Cardiac muscle cell (in vitro differentiated cells and primary cell): ENCODE measurements around the gene MAPT. TPM values are rescaled to one million over a fixed set of nuclear protein-coding genes. Genes with fewer than 3 reads are reported as not detected.
A peak's percentile ranks its signal among the peaks of the same experiment; 100 is the strongest.

Source experiments
- DNase-seq, 2 donors: peaks; one replicate each; pipeline versions ENCODE4 v3.0.0 to v3.0.0-alpha.2; 2010 to 2017; ENCODE audit warnings: low read depth in 1 of 2, low spot score in 1 of 2
- H3K27ac ChIP-seq: fragments of 200-600 bp; sonication (generic); 2 replicates; pipeline ENCODE4 v1.5.1; 2016
- H3K27me3 ChIP-seq: fragments of 200-600 bp; sonication (generic); 2 replicates; pipeline ENCODE4 v1.6.0; 2016; ENCODE audit warnings: control low read depth
- H3K36me3 ChIP-seq: fragments of 200-600 bp; sonication (generic); 2 replicates; pipeline ENCODE4 v1.5.1; 2016; ENCODE audit warnings: control low read depth
- H3K4me1 ChIP-seq: fragments of 200-600 bp; sonication (generic); 2 replicates; pipeline ENCODE4 v1.8.1; 2017; ENCODE audit warnings: low read depth, mild to moderate bottlenecking, mixed run types
- H3K4me3 ChIP-seq: fragments of 200-600 bp; sonication (generic); 2 replicates; pipeline ENCODE4 v1.5.1; 2016; ENCODE audit warnings: mild to moderate bottlenecking
- H3K9me3 ChIP-seq: fragments of 200-600 bp; sonication (generic); 2 replicates; pipeline ENCODE4 v1.5.1; 2017; ENCODE audit warnings: low read depth, mild to moderate bottlenecking, control low read depth
- polyA plus RNA-seq: library from polyadenylated mRNA; unstranded; fragments of >200 nt; fragmentation: Nextera tagmentation; extraction: Ambion mirVana; gene quantifications from 2 replicates; pipeline ENCODE4 v1.2.1, GENCODE V29; 2016
- total RNA-seq: library from RNA; depleted of rRNA; stranded (reverse); fragments of >200 nt; gene quantifications from 2 replicates; pipeline ENCODE4 v1.2.3, GENCODE V29; 2016
- TF ChIP-seq, protein P1 (sequence below): IDR thresholded peaks from 2 replicates; pipeline ENCODE4 v1.5.1; 2012; ENCODE audit warnings: low read depth, mild to moderate bottlenecking, low read length

Gene MAPT
- total and polyA plus RNA-seq, 2 experiments from 2014 or later = 1.3 to 1.9 TPM

DNA sequence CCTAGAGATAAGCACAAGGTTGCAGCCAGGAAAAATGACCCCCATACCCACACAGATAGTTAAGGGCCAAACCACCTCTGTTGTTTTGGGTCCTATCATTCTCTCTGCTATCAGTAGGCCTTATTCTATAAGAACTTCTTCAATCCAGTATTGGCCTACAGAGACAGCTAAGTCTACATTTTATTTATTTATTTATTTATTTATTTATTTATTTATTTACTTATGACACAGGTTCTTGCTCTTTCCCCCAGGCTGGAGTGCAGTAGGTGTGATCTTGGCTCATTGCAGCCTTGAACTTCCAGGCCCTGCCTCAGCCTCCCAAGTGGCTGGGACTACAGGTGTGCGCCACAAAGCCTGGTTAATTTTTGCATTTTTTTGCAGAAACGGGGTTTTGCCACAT is 7.5 kb upstream of the MAPT start:
- TF ChIP-seq, protein P1, sequence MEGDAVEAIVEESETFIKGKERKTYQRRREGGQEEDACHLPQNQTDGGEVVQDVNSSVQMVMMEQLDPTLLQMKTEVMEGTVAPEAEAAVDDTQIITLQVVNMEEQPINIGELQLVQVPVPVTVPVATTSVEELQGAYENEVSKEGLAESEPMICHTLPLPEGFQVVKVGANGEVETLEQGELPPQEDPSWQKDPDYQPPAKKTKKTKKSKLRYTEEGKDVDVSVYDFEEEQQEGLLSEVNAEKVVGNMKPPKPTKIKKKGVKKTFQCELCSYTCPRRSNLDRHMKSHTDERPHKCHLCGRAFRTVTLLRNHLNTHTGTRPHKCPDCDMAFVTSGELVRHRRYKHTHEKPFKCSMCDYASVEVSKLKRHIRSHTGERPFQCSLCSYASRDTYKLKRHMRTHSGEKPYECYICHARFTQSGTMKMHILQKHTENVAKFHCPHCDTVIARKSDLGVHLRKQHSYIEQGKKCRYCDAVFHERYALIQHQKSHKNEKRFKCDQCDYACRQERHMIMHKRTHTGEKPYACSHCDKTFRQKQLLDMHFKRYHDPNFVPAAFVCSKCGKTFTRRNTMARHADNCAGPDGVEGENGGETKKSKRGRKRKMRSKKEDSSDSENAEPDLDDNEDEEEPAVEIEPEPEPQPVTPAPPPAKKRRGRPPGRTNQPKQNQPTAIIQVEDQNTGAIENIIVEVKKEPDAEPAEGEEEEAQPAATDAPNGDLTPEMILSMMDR = no peak
- Histone ChIP-seq H3K27me3 (peaks cover 13% of the 10 kb centered on the region), H3K9me3 (no peaks in the 10 kb centered on the region), H3K27ac (no peak overlapping the region), H3K36me3 (no peaks in the 10 kb centered on the region), H3K4me1 (no peaks in the 10 kb centered on the region), H3K4me3 (no peak overlapping the region)
- no peak for DNase-seq

DNA sequence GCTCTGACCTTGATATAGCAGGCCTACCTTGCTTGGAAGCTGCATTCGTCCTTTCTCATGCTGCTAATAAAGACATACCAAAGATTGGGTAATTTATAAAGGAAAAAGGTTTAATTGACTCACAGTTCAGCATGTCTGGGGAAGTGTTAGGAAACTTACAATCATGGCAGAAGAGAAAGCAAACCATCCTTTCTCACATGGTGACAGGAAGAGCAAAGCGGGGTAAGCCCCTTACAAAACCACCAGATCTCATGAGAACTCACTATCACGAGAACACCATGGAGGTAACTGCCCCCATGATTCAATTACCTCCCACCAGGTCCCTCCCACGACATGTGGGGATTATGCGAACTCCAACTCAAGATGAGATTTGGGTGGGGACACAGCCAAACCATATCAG is 6.0 kb upstream of the MAPT start:
- Histone ChIP-seq H3K9me3 (no peaks in the 10 kb centered on the region), H3K27me3 (peaks cover 13% of the 10 kb centered on the region), H3K27ac (no peak overlapping the region), H3K36me3 (no peaks in the 10 kb centered on the region), H3K4me3 (no peak overlapping the region), H3K4me1 (no peaks in the 10 kb centered on the region)
- TF ChIP-seq, protein P1 = no peak
- DNase-seq = no peak

DNA sequence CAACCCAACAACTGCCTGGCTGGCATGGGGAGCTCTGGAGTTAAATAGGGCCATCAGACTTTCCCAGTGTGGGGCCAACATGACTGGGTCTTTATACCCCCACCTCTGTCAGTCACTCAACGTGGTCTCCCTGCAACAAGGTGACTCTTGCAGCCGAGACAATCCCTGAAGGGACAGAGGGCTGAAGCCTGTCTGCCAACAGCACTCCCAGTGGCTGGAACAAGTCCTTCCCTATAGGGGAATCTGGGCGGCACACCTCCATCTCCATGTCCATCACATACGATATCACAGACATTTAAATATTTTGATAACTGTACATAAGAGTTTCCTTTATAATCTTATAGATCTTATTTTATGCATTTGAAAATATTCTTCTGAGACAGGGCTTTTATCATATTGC is 4.8 kb upstream of the MAPT start:
- Histone ChIP-seq H3K36me3 (no peaks in the 10 kb centered on the region), H3K9me3 (no peaks in the 10 kb centered on the region), H3K27ac (no peak overlapping the region), H3K4me1 (no peaks in the 10 kb centered on the region), H3K27me3 (peaks cover 15% of the 10 kb centered on the region), H3K4me3 (no peak overlapping the region)
- DNase-seq = no peak
- TF ChIP-seq, protein P1 = no peak

DNA sequence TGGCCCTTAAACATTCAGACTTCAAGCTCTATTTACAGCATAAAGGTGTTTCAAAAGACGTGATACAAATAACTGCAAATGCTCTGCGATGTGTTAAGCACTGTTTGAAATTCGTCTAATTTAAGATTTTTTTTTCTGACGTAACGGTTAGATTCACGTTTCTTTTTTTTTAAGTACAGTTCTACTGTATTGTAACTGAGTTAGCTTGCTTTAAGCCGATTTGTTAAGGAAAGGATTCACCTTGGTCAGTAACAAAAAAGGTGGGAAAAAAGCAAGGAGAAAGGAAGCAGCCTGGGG is 681 bp upstream of the MAPT start:
- Histone ChIP-seq H3K27ac (no peak overlapping the region), H3K36me3 (no peaks in the 10 kb centered on the region)

DNA sequence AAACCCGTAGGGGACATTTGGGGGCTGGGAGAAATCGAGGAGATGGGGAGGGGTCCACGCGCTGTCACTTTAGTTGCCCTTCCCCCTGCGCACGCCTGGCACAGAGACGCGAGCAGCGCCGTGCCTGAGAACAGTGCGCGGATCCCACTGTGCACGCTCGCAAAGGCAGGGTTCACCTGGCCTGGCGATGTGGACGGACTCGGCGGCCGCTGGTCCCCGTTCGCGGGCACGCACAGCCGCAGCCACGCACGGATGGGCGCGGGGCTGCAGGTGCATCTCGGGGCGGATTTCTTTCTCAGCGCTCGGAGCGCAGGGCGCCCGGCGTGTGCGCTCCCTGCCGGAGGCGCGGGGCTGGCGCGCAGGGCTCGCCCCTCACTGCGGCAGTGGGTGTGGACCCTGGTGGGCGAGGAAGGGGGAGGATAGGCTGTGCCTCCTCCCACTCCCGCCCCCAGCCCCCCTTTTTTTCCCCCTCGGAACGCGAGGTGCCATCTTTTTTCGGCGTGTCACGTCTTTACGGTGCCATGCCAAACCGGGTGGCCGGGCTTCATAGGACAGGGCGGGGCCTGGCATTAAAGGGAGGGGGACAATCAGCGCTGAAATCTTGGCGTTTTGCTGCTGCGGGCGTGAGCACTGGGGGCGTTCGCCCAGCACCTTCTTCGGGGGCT is 1.1 kb downstream of the MAPT start:
- Histone ChIP-seq H3K9me3 (no peaks in the 10 kb centered on the region), H3K4me1 (no peaks in the 10 kb centered on the region), H3K4me3 (peak overlapping the region; percentile 82), H3K27me3 (peaks cover 70% of the 10 kb centered on the region), H3K36me3 (no peaks in the 10 kb centered on the region), H3K27ac (no peak overlapping the region)
- peak; percentile 11 to 30 for DNase-seq
- TF ChIP-seq, protein P1 = no peak

More for the DNA sequence above, 681 bp upstream of the MAPT start:
- no peaks in the 10 kb centered on the region for H3K9me3 ChIP-seq
- H3K4me3 ChIP-seq = peak overlapping the region; percentile 82
- no peak for DNase-seq
- no peaks in the 10 kb centered on the region for H3K4me1 ChIP-seq
- peaks cover 56% of the 10 kb centered on the region for H3K27me3 ChIP-seq
- TF ChIP-seq, protein P1 = no peak
